Measurements from ENCODE around the gene COL4A4.

COL4A4 gene

DNA sequence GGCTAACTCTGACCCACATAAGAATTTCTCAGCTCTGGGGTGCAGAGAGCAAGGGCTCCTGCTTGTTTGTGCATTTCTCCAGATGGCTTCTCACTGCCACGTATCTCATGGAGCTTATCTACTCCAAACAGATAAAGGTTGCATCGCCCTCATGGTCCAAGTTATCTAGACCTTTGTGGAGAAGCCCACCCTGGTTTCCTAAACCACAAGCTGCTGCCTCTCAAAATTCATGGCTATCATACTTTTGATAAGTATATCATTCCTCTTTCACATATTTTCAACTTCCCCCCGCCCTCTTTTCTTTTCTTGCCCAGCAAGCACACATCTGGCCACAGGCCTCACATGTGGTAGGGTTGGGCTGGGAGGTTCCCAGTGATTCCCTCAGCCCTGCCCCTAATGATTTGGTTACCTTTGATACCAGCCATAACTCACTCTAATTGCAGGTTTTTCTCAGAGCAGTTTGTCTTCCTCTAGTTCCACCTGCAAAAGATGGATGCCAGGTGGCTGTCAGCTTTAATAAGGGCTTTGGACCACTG lies 182.1 kb downstream of the COL4A4 start:
- DNase-seq (ENCODE audit: low read depth, low spot score), result no peak

DNA sequence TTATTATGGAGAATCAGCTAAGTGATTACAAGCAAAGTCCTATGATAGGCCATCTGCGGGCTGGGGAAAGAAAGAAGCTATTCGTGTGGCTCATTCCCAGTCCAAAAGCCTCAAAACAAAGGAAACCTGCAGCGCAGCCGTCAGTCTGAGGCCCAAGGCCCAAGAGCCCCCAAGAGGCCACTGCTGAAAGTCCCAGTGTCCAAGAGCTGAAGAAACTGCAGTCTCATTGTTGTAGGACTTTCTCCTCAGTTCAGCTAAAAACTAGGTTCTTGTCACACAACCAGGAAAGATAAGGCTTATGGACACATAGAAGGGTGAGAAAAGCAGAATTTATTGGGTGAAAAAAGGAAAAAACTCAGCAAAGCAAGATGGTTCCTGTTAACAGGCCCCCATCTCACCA lies 185.0 kb downstream of the COL4A4 start:
- no peak for DNase-seq (ENCODE audit: low read depth, low spot score)

DNA sequence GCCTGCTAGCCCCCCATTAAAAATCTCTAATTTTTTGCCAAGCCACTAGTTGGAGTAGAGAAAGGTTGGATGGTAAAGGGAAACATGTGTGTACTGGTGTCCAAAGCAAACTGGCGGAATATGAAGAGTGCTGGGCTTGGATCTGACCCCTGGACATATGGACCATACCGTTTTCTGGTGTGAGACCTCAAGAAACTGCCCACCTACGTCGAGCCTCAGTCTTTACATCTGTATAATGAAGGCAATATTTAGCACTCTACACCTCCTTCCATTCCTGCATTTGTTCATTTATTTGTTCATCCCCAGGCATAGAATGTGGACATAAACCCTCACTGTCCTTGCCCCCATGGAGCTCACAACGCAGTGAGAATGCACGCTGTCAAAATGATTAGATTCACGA lies 185.7 kb downstream of the COL4A4 start:
- DNase-seq (ENCODE audit: low read depth, low spot score), result no peak

DNA sequence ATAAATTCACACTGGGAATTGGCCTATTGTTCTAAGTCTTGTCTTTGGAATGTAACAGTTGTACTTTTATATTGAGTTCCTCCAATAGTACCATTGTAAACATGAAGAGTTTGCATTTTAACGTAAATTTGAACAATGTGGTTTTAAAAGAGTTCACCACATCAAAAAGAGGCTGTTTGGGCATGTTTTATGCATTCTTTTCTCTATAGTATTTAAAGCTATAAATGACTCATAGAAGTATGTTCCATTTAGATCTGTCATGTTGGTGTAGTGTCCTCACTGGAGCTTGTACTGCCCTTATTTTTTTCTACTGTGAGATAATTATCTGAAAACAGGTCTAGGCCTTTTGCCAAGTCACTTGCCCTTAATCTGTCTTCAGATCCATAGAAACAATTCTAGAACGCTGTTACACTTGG lies 186.2 kb downstream of the COL4A4 start:
- no peak for DNase-seq (ENCODE audit: low read depth, low spot score)

DNA sequence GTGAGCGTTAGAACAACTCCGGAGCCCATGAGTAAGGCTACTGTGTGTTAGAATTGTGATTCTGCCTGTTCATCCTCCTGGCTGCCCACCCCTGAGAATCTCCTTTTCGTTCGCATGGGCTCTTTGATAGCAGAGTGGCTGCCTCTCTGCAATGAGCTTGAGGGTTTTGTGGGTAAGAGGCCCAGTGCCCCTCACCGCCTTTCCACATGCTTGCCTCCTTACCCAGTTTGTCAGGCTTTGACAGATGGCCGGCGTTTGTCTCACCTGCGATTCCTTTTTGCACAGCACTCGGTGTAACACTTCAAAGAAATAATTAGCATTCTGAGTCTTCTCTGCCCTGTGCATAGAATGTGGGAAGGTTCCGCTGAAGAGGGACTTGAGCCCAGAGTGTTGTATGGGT lies 190.2 kb downstream of the COL4A4 start:
- DNase-seq (ENCODE audit: low read depth, low spot score), result no peak

DNA sequence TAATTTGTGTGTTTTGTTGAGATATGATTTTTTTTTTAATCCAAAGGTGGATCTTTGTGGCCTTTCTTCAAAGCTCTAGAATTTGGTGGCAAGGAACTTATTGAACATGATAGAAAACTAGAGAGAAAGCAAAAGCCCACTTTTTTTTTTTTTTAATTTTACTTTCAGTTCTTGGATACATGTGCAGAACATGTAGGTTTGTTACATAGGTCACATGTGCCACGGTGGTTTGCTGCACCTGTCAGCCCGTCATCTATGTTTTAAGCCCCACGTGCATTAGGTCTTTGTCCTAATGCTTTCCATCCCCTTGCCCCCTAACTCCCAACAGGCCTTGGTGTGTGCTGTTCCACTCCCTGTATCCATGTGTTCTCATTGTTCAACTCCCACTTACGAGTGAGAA lies 192.2 kb downstream of the COL4A4 start:
- no peak for DNase-seq (ENCODE audit: low read depth, low spot score)

DNA sequence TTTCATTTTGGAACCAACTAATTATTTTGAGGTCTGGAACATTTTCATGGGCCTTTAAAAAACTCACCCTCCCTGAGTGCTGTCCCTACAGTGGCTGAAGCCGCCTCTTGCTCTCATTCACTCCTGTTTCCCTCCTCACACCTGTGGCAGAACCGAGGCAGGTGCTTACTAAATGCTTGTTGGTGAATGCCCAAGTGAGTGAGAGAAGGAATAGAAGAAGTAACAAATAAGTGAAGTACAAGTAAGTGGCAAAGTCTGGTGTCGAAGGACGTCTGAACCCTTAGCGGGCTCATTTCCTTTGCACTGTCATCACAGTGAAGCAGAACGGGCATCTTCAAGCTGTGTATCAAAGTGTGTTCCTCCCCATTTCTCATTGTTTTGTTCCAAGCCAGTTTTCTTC lies 192.9 kb downstream of the COL4A4 start:
- no peak for DNase-seq (ENCODE audit: low read depth, low spot score)

DNA sequence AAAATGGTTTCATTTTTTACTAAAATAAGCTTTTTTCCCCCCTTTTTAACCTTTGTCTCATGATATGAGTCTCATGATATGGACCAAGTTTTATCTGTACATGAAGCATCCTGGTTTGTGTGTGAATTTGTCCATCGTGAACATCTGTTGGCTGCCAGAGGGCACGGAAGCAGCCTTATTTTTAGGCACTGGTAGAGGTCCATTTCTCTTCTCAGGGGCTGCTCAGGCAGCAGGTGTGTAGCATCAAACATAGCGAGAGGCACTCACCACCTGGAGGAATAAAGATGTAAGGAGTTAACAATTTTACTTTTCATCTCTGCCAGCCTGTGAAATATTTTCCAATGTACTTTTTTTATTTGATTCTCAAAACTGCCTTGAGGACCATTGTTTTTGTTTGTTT lies 193.6 kb downstream of the COL4A4 start:
- DNase-seq (ENCODE audit: low read depth, low spot score), result no peak

DNA sequence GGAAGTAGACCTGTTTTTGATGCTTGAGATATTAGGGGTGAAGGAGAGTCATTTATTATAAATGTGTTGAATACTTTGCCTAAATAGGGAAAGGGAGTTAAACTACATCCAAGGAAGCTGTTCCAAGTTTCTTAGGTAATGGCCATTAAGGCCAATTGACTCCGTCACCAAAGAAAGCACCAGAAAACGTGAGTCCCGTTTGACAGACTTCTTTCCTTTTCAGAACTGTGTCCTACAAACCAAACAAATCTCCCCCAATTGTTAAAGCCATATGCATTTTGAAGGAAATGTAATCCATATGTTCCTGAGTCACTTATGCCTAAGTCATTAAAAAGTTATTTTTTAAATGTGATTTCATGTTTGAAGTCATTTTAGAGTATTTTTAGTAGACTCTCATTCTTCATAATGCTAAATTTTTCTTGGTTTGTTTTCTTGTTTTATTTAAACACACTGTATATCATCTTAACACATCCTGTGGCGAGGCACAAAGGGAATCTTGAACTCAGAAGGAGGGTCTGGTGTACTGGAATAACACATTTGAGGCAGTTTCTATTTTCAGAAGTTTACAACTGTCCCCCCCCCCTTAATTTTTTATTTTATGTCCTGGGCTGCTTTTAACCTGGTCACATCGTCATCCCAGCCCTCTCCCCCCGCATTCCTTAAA lies 194.5 kb downstream of the COL4A4 start:
- DNase-seq (ENCODE audit: low read depth, low spot score), result no peak

DNA sequence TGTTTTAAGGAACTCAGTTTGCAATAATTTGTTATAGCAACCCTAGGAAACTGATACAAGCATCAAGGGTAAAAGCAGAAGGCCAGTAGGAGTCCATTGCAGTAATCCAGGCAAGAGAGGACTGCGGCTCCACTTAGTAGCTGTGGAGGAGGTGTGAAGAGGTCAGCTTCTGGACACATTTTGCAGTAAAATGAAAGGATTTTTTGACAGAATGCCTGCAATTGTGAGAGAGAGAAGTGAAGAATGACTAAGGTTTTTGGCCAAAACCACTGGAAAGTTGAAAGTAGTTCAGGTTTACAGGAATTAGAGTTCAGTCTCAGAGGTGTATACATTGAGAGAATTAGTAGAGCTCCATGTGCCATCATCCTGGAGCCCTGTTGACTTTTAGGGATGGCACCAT lies 198.6 kb downstream of the COL4A4 start:
- DNase-seq (ENCODE audit: low read depth, low spot score), result no peak

DNA sequence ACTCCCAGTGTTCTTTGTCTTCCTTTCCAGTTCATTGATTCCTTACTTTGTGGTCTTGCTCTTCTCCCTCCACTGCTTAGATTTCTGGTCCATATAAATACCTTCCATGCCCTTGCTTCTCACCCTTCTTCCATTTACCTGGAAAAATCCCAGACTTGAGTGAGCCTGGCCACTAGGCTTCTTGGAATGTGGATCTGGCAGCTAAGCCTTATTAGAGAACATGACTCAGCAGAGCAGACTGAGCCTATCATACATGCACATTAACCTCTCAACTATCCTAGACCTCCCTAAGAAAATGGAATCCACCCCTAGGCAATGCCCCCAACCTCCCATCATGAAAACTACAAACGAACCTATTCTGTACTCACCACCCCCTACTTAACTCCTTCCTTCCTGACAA lies 200.5 kb downstream of the COL4A4 start:
- no peak for DNase-seq (ENCODE audit: low read depth, low spot score)

DNA sequence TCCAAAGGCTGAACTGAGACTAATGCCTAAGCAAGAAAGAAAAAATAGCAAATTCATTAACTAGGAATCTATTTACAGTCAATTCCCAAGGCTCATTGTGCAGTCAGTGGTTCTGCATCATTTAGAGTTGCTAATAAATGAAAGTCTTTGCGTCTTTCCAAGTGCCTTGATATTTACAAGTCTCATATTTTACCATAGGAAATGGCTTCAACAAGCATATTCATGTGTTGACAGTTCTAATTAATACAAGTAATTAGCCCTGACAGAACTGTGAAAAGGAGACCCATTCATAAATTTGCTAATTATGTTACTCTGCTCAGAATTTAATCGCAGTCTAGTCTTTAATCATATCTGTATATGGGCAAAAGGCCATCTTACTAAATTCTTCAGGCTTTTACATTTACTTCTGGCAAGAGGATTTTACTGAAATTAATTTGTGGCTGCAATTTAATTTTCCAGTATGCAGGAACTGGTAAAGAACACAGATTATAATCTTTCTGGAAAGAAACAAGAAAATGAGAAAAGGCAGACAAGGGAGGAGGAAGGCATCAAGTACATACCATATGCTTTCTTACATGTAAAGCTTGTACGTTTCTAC lies 201.7 kb downstream of the COL4A4 start:
- DNase-seq (ENCODE audit: low read depth, low spot score), result no peak

DNA sequence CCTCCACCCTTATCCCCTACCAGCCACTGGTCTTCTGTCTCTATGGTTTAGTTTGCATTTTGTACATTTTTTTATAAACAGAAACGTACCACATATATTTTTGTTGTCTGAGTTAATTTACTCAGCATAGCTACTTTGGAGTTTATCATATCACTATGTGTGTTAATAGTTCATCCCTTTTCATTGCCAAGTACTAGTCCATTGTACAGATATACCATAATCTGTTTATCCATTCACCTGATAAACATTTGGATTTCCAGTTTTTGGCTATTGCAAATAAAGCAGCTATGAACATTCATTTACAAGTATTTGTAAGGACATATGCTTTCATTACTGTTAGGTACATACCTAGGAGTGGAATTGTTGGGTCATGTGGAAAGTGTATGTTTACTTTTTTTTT lies 204.6 kb downstream of the COL4A4 start:
- no peak for DNase-seq (ENCODE audit: low read depth, low spot score)

DNA sequence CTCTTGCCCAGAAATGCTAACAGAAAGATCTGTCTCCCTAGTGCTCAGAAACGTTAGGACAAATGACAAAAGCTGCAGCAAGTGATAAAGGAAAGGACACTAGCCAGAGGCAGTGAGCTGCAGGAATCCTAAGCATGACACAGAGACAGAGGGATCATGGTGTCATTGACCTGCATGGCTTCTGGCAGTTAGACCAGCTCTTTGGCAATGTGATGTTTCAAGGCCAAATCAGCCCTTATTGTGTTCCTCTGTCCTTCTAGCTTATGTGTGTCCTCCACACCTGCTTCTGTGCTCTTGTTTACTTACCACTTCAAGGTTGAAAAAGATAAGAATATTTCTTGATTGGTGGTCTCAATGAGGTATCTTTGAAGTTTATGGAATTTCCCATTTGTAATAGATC lies 207.3 kb downstream of the COL4A4 start:
- no peak for DNase-seq (ENCODE audit: low read depth, low spot score)

DNA sequence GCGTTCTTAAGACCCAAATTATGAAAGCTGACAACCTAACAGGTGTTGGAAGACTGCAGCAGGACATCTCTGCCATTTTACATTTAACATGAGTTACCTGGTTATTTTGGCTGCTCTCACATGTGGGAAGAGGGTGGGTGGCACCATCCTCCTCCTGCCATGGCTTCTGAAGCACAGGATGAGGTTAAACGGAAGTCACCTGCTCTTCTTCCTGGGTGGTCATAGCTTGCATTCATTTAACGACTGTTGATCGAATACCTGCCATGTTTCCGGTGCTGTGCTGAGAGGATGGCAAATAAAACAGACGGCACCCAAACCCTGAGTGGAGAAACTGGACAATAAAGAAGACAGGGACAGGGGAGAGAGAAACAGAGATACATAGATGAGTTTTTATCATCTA lies 210.2 kb downstream of the COL4A4 start:
- no peak for DNase-seq (ENCODE audit: low read depth, low spot score)

DNA sequence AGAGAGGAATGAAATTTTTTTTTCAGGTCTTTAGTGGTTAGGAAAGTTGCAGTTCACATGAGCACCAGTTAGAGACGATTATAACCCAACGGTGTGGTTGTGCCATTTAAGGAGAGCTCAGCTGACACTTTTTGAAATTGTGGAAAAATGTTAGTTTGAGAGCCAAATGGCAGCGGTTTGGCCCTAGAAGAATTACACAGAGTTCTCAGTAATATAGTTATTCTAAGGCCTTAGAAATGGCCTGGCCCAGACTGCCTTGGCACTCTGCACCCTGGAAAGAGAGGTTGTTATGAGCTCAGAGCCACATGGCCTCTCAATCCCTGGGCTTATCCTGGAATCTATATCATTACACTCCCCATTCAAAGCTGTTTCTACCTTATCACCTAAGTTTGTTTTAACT lies 210.8 kb downstream of the COL4A4 start:
- DNase-seq (ENCODE audit: low read depth, low spot score), result no peak

All from activated CD4-positive, CD25-positive, alpha-beta regulatory T cell treated with anti-CD3 and anti-CD28 coated beads, Interleukin-2, amount 50 U/mL, for 16 hours (primary cell).